Vagina (tissue), 2 donors: Measurements from ENCODE around the gene FAF1.
"Not testable (repeated sequence)": the region's sequence is repeated elsewhere in the genome, so short reads cannot be mapped to it uniquely, and the experiment has no call there.

Experiments used
- POLR2A ChIP-seq, 2 donors: fragments of 450-650 bp; IDR thresholded peaks; one replicate each; pipeline ENCODE4 v1.6.1; 2017; ENCODE audit warnings: antibody characterized with exemption in 2 of 2, mild to moderate bottlenecking in 2 of 2, moderate library complexity in 2 of 2
- POLR2AphosphoS5 ChIP-seq, 2 donors: sonication (generic); formaldehyde crosslinking; IDR thresholded peaks; one replicate each; pipeline ENCODE4 v1.9.0; 2017; ENCODE audit warnings: antibody characterized with exemption in 2 of 2, mild to moderate bottlenecking in 2 of 2, low read depth in 1 of 2; ENCODE audit not compliant: insufficient read depth in 1 of 2
- TF ChIP-seq, protein P1 (sequence below), 3 experiments: fragments of 450-650 bp in 2 of 3; fragments of 200-600 bp in 1 of 3; sonication (generic) in 1 of 3; IDR thresholded peaks; one replicate each; pipeline ENCODE4 v1.5.1; 2017 to 2019; ENCODE audit warnings: antibody characterized with exemption in 3 of 3, mild to moderate bottlenecking in 2 of 3, moderate library complexity in 2 of 3

DNA sequence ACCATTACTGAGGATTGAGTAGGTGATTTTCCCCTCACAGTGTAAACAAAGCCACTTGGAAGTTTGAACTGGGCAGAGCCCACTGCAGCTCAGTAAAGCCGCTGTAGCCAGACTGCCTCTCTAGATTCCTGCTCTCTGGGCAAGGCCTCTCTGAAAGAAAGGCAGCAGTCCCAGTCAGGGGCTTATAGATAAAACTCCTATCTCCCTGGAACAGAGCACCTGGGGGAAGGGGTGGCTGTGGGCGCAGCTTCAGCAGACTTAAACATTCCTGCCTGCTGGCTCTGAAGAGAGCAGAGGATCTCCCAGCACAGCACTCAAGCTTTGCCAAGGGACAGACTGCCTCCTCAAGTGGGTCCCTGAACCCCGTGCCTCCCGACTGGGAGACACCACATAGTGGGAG is 45.5 kb upstream of the FAF1 start:
- TF ChIP-seq, protein P1, sequence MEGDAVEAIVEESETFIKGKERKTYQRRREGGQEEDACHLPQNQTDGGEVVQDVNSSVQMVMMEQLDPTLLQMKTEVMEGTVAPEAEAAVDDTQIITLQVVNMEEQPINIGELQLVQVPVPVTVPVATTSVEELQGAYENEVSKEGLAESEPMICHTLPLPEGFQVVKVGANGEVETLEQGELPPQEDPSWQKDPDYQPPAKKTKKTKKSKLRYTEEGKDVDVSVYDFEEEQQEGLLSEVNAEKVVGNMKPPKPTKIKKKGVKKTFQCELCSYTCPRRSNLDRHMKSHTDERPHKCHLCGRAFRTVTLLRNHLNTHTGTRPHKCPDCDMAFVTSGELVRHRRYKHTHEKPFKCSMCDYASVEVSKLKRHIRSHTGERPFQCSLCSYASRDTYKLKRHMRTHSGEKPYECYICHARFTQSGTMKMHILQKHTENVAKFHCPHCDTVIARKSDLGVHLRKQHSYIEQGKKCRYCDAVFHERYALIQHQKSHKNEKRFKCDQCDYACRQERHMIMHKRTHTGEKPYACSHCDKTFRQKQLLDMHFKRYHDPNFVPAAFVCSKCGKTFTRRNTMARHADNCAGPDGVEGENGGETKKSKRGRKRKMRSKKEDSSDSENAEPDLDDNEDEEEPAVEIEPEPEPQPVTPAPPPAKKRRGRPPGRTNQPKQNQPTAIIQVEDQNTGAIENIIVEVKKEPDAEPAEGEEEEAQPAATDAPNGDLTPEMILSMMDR (IDR thresholded peaks at IDR 0.05) = not testable (repeated sequence)
- TF ChIP-seq POLR2A (IDR thresholded peaks at IDR 0.05); POLR2AphosphoS5 (IDR thresholded peaks at IDR 0.05; ENCODE audit: insufficient read depth in 1 of 2, low read depth in 1 of 2): not testable (repeated sequence)
